Smooth muscle cell (in vitro differentiated cells): ENCODE measurements around the gene PAF1. TPM values are rescaled to one million over a fixed set of nuclear protein-coding genes. Genes with fewer than 3 reads are reported as not detected.

ENCODE experiments used
- DNase-seq: peaks from one replicate; lab custom pipeline; 2025; ENCODE audit not compliant: unreplicated experiment; lab: John Stamatoyannopoulos, UW
- H2AFZ ChIP-seq: fragments of 200-600 bp; sonication (generic); 2 replicates; pipeline ENCODE4 v1.6.0; 2016; ENCODE audit warnings: antibody characterized with exemption, low read depth, mild to moderate bottlenecking
- H3F3A ChIP-seq: fragments of 200-600 bp; sonication (generic); 2 replicates; pipeline ENCODE4 v1.6.0; 2017; ENCODE audit warnings: antibody characterized with exemption, low read depth
- H3K27ac ChIP-seq: fragments of 200-600 bp; sonication (generic); 2 replicates; pipeline ENCODE4 v1.5.1; 2016; ENCODE audit warnings: low read depth, mild to moderate bottlenecking
- H3K27me3 ChIP-seq: fragments of 200-600 bp; sonication (generic); 2 replicates; pipeline ENCODE4 v1.6.1; 2016; ENCODE audit warnings: low read depth, mild to moderate bottlenecking
- H3K36me3 ChIP-seq: fragments of 200-600 bp; sonication (generic); 2 replicates; pipeline ENCODE4 v1.5.1; 2016; ENCODE audit warnings: low read depth
- H3K4me1 ChIP-seq: fragments of 200-600 bp; sonication (generic); 2 replicates; pipeline ENCODE4 v1.5.1; 2016; ENCODE audit warnings: low read depth
- H3K4me2 ChIP-seq: fragments of 200-600 bp; sonication (generic); 2 replicates; pipeline ENCODE4 v1.6.0; 2016; ENCODE audit warnings: mild to moderate bottlenecking
- H3K4me3 ChIP-seq: fragments of 200-600 bp; sonication (generic); 2 replicates; pipeline ENCODE4 v1.5.1; 2016; ENCODE audit warnings: mild to moderate bottlenecking
- H3K79me2 ChIP-seq: fragments of 200-600 bp; sonication (generic); 2 replicates; pipeline ENCODE4 v1.6.0; 2016; ENCODE audit warnings: low read depth, mild to moderate bottlenecking
- H3K9ac ChIP-seq: fragments of 200-600 bp; sonication (generic); 2 replicates; pipeline ENCODE4 v1.6.0; 2016; ENCODE audit warnings: low read depth
- H3K9me3 ChIP-seq: fragments of 200-600 bp; sonication (generic); replicated peaks from 2 replicates; pipeline ENCODE4 v1.5.1; 2016; ENCODE audit warnings: low read depth
- H4K20me1 ChIP-seq: fragments of 200-600 bp; sonication (generic); 2 replicates; pipeline ENCODE4 v1.6.0; 2016; ENCODE audit warnings: low read depth
- WGBS: methylation state at CpG from one replicate; pipeline ENCODE4 v1.1.7; 2016; ENCODE audit warnings: low lambda C conversion rate; 5-methylcytosine and 5-hydroxymethylcytosine counted together
- microRNA-seq: library from miRNA; unstranded; fragments of <30 nt; microRNA quantifications from one replicate; pipeline ENCODE4, GENCODE V29; 2016; ENCODE audit warnings: borderline number of aligned reads
- polyA plus RNA-seq: library from polyadenylated mRNA; unstranded; fragments of >200 nt; fragmentation: Nextera tagmentation; extraction: Ambion mirVana; gene quantifications from 2 replicates; pipeline ENCODE4 v1.2.1, GENCODE V29; 2016
- small RNA-seq: library from RNA; depleted of rRNA; stranded (forward); fragments of <200 nt; gene quantifications from one replicate; pipeline ENCODE3, GENCODE V24; 2014
- total RNA-seq: library from RNA; depleted of rRNA; stranded (reverse); fragments of >200 nt; gene quantifications from 2 replicates; pipeline ENCODE4 v1.2.3, GENCODE V29; 2014
- TF ChIP-seq, protein P1 (sequence below): fragments of 200-600 bp; sonication (generic); IDR thresholded peaks from 2 replicates; pipeline ENCODE4 v1.5.1; 2017; ENCODE audit warnings: borderline replicate concordance, mild to moderate bottlenecking, antibody characterized with exemption; ENCODE audit not compliant: insufficient read depth, poor library complexity, severe bottlenecking

PAF1 gene
- total and polyA plus RNA-seq, 2 experiments from 2014 or later: 27.8 to 42.7 TPM

DNA sequence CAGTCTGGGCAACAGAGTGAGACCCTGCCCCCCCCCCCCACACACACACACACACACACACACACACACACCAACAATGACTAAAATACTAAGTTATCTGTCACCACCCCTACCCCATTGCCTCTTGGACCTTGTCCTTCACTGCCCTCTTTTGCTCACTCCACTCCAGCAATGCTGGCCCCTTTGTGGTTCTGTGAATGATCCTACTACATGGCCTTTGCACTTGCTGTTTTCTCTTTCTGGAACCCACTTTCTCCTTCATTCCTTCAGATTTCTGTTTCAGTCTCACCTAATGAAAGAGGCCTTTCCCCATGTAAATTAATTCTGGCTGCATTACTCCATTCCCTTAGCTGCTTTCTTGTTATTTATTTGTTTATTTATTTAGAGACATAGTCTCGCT is 51.2 kb downstream of the PAF1 start:
- H3K27ac ChIP-seq: no peak overlapping the region
- no peaks in the 10 kb centered on the region for H3K36me3 ChIP-seq
- peaks cover 31% of the 10 kb centered on the region for H3K79me2 ChIP-seq
- no peaks in the 10 kb centered on the region for H3K27me3 ChIP-seq
- H3F3A ChIP-seq: no peaks in the 10 kb centered on the region
- H3K4me3 ChIP-seq: no peak overlapping the region
- DNase-seq: no peak
- no peak overlapping the region for H3K9ac ChIP-seq
- no peak overlapping the region for H3K4me2 ChIP-seq
- TF ChIP-seq, protein P1, sequence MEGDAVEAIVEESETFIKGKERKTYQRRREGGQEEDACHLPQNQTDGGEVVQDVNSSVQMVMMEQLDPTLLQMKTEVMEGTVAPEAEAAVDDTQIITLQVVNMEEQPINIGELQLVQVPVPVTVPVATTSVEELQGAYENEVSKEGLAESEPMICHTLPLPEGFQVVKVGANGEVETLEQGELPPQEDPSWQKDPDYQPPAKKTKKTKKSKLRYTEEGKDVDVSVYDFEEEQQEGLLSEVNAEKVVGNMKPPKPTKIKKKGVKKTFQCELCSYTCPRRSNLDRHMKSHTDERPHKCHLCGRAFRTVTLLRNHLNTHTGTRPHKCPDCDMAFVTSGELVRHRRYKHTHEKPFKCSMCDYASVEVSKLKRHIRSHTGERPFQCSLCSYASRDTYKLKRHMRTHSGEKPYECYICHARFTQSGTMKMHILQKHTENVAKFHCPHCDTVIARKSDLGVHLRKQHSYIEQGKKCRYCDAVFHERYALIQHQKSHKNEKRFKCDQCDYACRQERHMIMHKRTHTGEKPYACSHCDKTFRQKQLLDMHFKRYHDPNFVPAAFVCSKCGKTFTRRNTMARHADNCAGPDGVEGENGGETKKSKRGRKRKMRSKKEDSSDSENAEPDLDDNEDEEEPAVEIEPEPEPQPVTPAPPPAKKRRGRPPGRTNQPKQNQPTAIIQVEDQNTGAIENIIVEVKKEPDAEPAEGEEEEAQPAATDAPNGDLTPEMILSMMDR: no peak
- peaks cover 18% of the 10 kb centered on the region for H3K4me1 ChIP-seq
- peaks cover 19% of the 10 kb centered on the region for H4K20me1 ChIP-seq
- no peak overlapping the region for H2AFZ ChIP-seq
- H3K9me3 ChIP-seq: no peaks in the 10 kb centered on the region
- WGBS: 97% methylated on average over 1 of the region's 1 CpG

- H2AFZ ChIP-seq: no peak overlapping the region
- no peaks in the 10 kb centered on the region for H3F3A ChIP-seq
- TF ChIP-seq, protein P1: no peak
- H3K27ac ChIP-seq: no peak overlapping the region
- no peak overlapping the region for H3K9ac ChIP-seq
- H4K20me1 ChIP-seq: no peaks in the 10 kb centered on the region
- H3K79me2 ChIP-seq: peaks cover 9% of the 10 kb centered on the region
- no peaks in the 10 kb centered on the region for H3K36me3 ChIP-seq
- H3K4me2 ChIP-seq: no peak overlapping the region
- no peaks in the 10 kb centered on the region for H3K27me3 ChIP-seq
- H3K4me1 ChIP-seq: peaks cover 4% of the 10 kb centered on the region
- no peak overlapping the region for H3K4me3 ChIP-seq
- no peaks in the 10 kb centered on the region for H3K9me3 ChIP-seq
- DNase-seq: no peak
- 78% methylated on average over 3 of the region's 3 CpGs for WGBS
These were observed 54.4 kb downstream of the PAF1 start for GRCh38 chr19:39336483-39336882.

Small RNA genes lying within 50 kb of the gene (microRNA-seq; reads per million reads assigned to microRNA genes)
- gene MIR4530: not detected

Small RNA genes lying within 50 kb of the gene (small RNA-seq; reads per million reads assigned to genes)
- gene AC011445.2 (0.08 reads per million), gene MIR4530 (0.08 reads per million), gene RN7SL566P (not detected)

Other genes starting within 250 kb of the PAF1 start
- gene NCCRP1, start 194.1 kb downstream of the PAF1 start, total RNA-seq: 2.2 and 4.0 TPM in 2 replicates
- 1.5 TPM in 2 replicates for gene NCCRP1, start 194.1 kb downstream of the PAF1 start, polyA plus RNA-seq
- not detected in 2 replicates for gene SYCN, start 186.8 kb downstream of the PAF1 start, total RNA-seq
- not detected in 2 replicates for gene SYCN, start 186.8 kb downstream of the PAF1 start, polyA plus RNA-seq
- gene IFNL3, start 146.1 kb downstream of the PAF1 start, total RNA-seq: not detected in 2 replicates
- 0.34 TPM in 1 of 2 replicates, not detected in the other for gene IFNL3, start 146.1 kb downstream of the PAF1 start, polyA plus RNA-seq
- gene IFNL4, start 142.2 kb downstream of the PAF1 start, total RNA-seq: not detected in 2 replicates
- 0.15 TPM in 1 of 2 replicates, not detected in the other for gene IFNL4, start 142.2 kb downstream of the PAF1 start, polyA plus RNA-seq
- not detected in 2 replicates for gene IFNL2, start 122.7 kb downstream of the PAF1 start, total RNA-seq
- gene IFNL2, start 122.7 kb downstream of the PAF1 start, polyA plus RNA-seq: not detected in 2 replicates
- gene IFNL1, start 94.7 kb downstream of the PAF1 start, total RNA-seq: not detected in 2 replicates
- not detected in 2 replicates for gene IFNL1, start 94.7 kb downstream of the PAF1 start, polyA plus RNA-seq
- gene LRFN1, start 70.2 kb downstream of the PAF1 start, total RNA-seq: 0.36 and 0.76 TPM in 2 replicates
- 2.1 and 3.2 TPM in 2 replicates for gene LRFN1, start 70.2 kb downstream of the PAF1 start, polyA plus RNA-seq
- gene GMFG, start 55.1 kb downstream of the PAF1 start, total RNA-seq: not detected in 2 replicates
- gene GMFG, start 55.1 kb downstream of the PAF1 start, polyA plus RNA-seq: 0.37 TPM in 1 of 2 replicates, not detected in the other
- 37.1 and 58.3 TPM in 2 replicates for gene SAMD4B, start 48.7 kb downstream of the PAF1 start, total RNA-seq
- gene SAMD4B, start 48.7 kb downstream of the PAF1 start, polyA plus RNA-seq: 61.8 and 81.9 TPM in 2 replicates
- gene MED29, start 272 bp upstream of the PAF1 start, total RNA-seq: 23.0 and 23.8 TPM in 2 replicates
- 36.3 and 37.7 TPM in 2 replicates for gene MED29, start 272 bp upstream of the PAF1 start, polyA plus RNA-seq
- 31.5 and 44.7 TPM in 2 replicates for gene ZFP36, start 15.7 kb upstream of the PAF1 start, total RNA-seq
- gene ZFP36, start 15.7 kb upstream of the PAF1 start, polyA plus RNA-seq: 281 and 303 TPM in 2 replicates
- gene PLEKHG2, start 21.6 kb upstream of the PAF1 start, total RNA-seq: 16.3 and 42.2 TPM in 2 replicates
- gene PLEKHG2, start 21.6 kb upstream of the PAF1 start, polyA plus RNA-seq: 33.0 and 51.9 TPM in 2 replicates
- gene RPS16, start 44.8 kb upstream of the PAF1 start, total RNA-seq: 82.2 and 97.1 TPM in 2 replicates
- gene RPS16, start 44.8 kb upstream of the PAF1 start, polyA plus RNA-seq: 539 and 567 TPM in 2 replicates
- 41.0 and 44.9 TPM in 2 replicates for gene SUPT5H, start 54.5 kb upstream of the PAF1 start, total RNA-seq
- 134 and 139 TPM in 2 replicates for gene SUPT5H, start 54.5 kb upstream of the PAF1 start, polyA plus RNA-seq
- gene TIMM50, start 89.7 kb upstream of the PAF1 start, total RNA-seq: 58.4 and 66.1 TPM in 2 replicates
- 107 and 108 TPM in 2 replicates for gene TIMM50, start 89.7 kb upstream of the PAF1 start, polyA plus RNA-seq
- gene DLL3, start 107.8 kb upstream of the PAF1 start, total RNA-seq: 0.54 and 9.3 TPM in 2 replicates
- gene DLL3, start 107.8 kb upstream of the PAF1 start, polyA plus RNA-seq: 0.80 and 1.6 TPM in 2 replicates
- gene SELENOV, start 124.0 kb upstream of the PAF1 start, total RNA-seq: not detected in 2 replicates
- not detected in 2 replicates for gene SELENOV, start 124.0 kb upstream of the PAF1 start, polyA plus RNA-seq
- 1.9 and 2.7 TPM in 2 replicates for gene EID2B, start 141.7 kb upstream of the PAF1 start, total RNA-seq
- 1.1 and 1.9 TPM in 2 replicates for gene EID2B, start 141.7 kb upstream of the PAF1 start, polyA plus RNA-seq
- 11.9 and 15.9 TPM in 2 replicates for gene EID2, start 149.1 kb upstream of the PAF1 start, total RNA-seq
- 22.5 and 24.2 TPM in 2 replicates for gene EID2, start 149.1 kb upstream of the PAF1 start, polyA plus RNA-seq
- not detected in 2 replicates for gene LGALS13, start 211.4 kb upstream of the PAF1 start, total RNA-seq
- gene LGALS13, start 211.4 kb upstream of the PAF1 start, polyA plus RNA-seq: not detected in 2 replicates